Measurements from ENCODE around the gene ZNF234. TPM values are rescaled to one million over a fixed set of nuclear protein-coding genes. Genes with fewer than 3 reads are reported as not detected.
"Not testable (repeated sequence)": the region's sequence is repeated elsewhere in the genome, so short reads cannot be mapped to it uniquely, and the experiment has no call there.

ZNF234 gene
- total RNA-seq, 1 donor from 2014 or later, result 11.5 TPM

- Histone ChIP-seq H3K9ac (ENCODE audit: low read depth in 1 of 3, low read length in 3 of 3) (peak overlapping the region; percentile 83 to 95 (median 90)), H3K27ac (ENCODE audit: low read depth, low read length) (peak overlapping the region; percentile 78), H3K4me1 (ENCODE audit: control insufficient read depth in 3 of 3, insufficient read depth in 3 of 3, low read length in 3 of 3) (peaks cover 9 to 18% (median 17%) of the 10 kb centered on the region in 3 donors), H3K36me3 (ENCODE audit: control insufficient read depth in 3 of 3, insufficient read depth in 3 of 3, low read length in 3 of 3) (peaks cover 14 to 30% (median 20%) of the 10 kb centered on the region in 3 donors), H3K9me3 (ENCODE audit: control insufficient read depth in 3 of 3, low read length in 3 of 3) (peaks cover 3 to 16% (median 8%) of the 10 kb centered on the region in 3 donors), H3K4me3 (ENCODE audit: low read length in 3 of 3) (peak overlapping the region; percentile 94 to 96 (median 96)), H3K27me3 (ENCODE audit: control insufficient read depth in 3 of 3, insufficient read depth in 3 of 3, low read length in 3 of 3) (no peaks in the 10 kb centered on the region)
Measured at GRCh38 chr19:44113784-44114390, 27.5 kb upstream of the ZNF234 start.

GRCh38 chr19:44121162-44121561, 20.2 kb upstream of the ZNF234 start:
- not testable (repeated sequence) for H3K4me3 ChIP-seq (ENCODE audit: low read length in 3 of 3); H3K27ac ChIP-seq (ENCODE audit: low read depth, low read length); H3K4me1 ChIP-seq (ENCODE audit: control insufficient read depth in 3 of 3, insufficient read depth in 3 of 3, low read length in 3 of 3); H3K27me3 ChIP-seq (ENCODE audit: control insufficient read depth in 3 of 3, insufficient read depth in 3 of 3, low read length in 3 of 3); H3K9ac ChIP-seq (ENCODE audit: low read depth in 1 of 3, low read length in 3 of 3)
- Histone ChIP-seq H3K36me3 (ENCODE audit: control insufficient read depth in 3 of 3, insufficient read depth in 3 of 3, low read length in 3 of 3) (peaks cover 36 to 62% (median 59%) of the 10 kb centered on the region in 3 donors), H3K9me3 (ENCODE audit: control insufficient read depth in 3 of 3, low read length in 3 of 3) (peaks cover 0 to 19% (median 0%) of the 10 kb centered on the region in 3 donors)

DNA sequence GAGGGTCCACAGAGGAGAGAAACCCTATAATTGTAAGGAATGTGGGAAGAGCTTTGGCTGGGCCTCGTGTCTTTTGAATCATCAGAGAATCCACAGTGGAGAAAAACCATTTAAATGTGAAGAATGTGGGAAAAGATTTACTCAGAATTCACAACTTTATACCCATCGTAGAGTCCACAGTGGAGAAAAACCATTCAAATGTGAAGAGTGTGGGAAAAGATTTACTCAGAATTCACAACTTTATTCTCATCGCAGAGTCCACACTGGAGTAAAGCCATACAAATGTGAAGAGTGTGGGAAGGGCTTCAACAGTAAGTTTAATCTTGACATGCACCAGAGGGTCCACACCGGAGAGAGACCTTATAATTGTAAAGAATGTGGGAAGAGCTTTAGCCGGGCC, 9.4 kb upstream of the ZNF234 start:
- Histone ChIP-seq H3K4me3 (ENCODE audit: low read length in 3 of 3) (no peak overlapping the region), H3K9ac (ENCODE audit: low read depth in 1 of 3, low read length in 3 of 3) (no peak overlapping the region), H3K9me3 (ENCODE audit: control insufficient read depth in 3 of 3, low read length in 3 of 3) (peaks cover 5 to 42% (median 10%) of the 10 kb centered on the region in 3 donors), H3K36me3 (ENCODE audit: control insufficient read depth in 3 of 3, insufficient read depth in 3 of 3, low read length in 3 of 3) (peaks cover 28 to 55% (median 44%) of the 10 kb centered on the region in 3 donors), H3K27ac (ENCODE audit: low read depth, low read length) (no peak overlapping the region), H3K4me1 (ENCODE audit: control insufficient read depth in 3 of 3, insufficient read depth in 3 of 3, low read length in 3 of 3) (no peaks in the 10 kb centered on the region), H3K27me3 (ENCODE audit: control insufficient read depth in 3 of 3, insufficient read depth in 3 of 3, low read length in 3 of 3) (no peaks in the 10 kb centered on the region)

DNA sequence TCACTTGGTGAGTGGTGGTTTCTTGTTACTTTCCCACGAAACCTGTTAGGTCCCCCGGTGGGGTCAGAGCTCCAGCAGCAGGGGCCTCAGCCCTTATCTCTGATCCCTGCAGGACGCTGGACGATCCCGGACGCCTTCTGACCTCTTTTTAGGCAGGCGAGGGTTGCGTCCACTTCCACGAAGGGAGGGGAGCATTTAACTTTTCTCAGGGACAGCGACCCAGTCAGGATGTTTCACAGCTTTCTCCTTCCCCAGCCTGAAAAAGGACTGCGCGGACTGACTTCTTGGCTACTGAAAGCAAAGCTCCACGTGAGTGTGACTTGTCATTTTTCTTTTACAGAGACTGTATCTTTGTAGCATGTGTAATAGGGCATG, 692 bp downstream of the ZNF234 start:
- H3K9ac ChIP-seq (ENCODE audit: low read depth in 1 of 3, low read length in 3 of 3), result peak overlapping the region; percentile 88 to 98 (median 95)
- peak overlapping the region; percentile 75 for H3K27ac ChIP-seq (ENCODE audit: low read depth, low read length)
- peaks cover 21 to 27% (median 24%) of the 10 kb centered on the region in 3 donors for H3K36me3 ChIP-seq (ENCODE audit: control insufficient read depth in 3 of 3, insufficient read depth in 3 of 3, low read length in 3 of 3)
- H3K27me3 ChIP-seq (ENCODE audit: control insufficient read depth in 3 of 3, insufficient read depth in 3 of 3, low read length in 3 of 3), result no peaks in the 10 kb centered on the region
- H3K4me1 ChIP-seq (ENCODE audit: control insufficient read depth in 3 of 3, insufficient read depth in 3 of 3, low read length in 3 of 3), result peaks cover 8 to 12% (median 12%) of the 10 kb centered on the region in 3 donors
- peak overlapping the region; percentile 97 to 100 (median 100) for H3K4me3 ChIP-seq (ENCODE audit: low read length in 3 of 3)
- H3K9me3 ChIP-seq (ENCODE audit: control insufficient read depth in 3 of 3, low read length in 3 of 3), result no peaks in the 10 kb centered on the region

GRCh38 chr19:44149776-44150175, 8.4 kb downstream of the ZNF234 start:
- Histone ChIP-seq H3K9me3 (ENCODE audit: control insufficient read depth in 3 of 3, low read length in 3 of 3) (peaks cover 5 to 27% (median 5%) of the 10 kb centered on the region in 3 donors), H3K27me3 (ENCODE audit: control insufficient read depth in 3 of 3, insufficient read depth in 3 of 3, low read length in 3 of 3) (no peaks in the 10 kb centered on the region), H3K4me1 (ENCODE audit: control insufficient read depth in 3 of 3, insufficient read depth in 3 of 3, low read length in 3 of 3) (no peaks in the 10 kb centered on the region), H3K27ac (ENCODE audit: low read depth, low read length) (no peak overlapping the region), H3K36me3 (ENCODE audit: control insufficient read depth in 3 of 3, insufficient read depth in 3 of 3, low read length in 3 of 3) (peaks cover 81 to 84% (median 84%) of the 10 kb centered on the region in 3 donors), H3K4me3 (ENCODE audit: low read length in 3 of 3) (no peak overlapping the region), H3K9ac (ENCODE audit: low read depth in 1 of 3, low read length in 3 of 3) (no peak overlapping the region)

DNA sequence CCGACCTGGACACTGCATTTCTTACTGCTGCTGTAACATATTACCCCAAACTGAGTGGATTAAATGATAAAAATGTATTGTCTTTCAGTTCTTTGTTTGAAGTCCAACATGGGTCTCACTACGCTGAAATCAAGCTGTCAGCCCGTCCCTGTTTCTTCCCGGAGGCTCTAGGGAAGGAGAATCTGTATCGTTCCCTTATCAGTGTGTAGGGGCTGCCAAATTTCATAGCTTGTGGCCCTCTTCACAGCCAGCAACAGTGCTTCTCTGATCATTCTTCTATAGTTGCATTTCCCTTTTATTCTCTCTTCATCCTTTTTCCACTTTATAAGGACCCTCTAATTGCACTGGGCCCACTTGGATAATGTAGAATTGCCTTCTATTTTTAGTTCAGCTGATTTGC, 10.1 kb downstream of the ZNF234 start:
- H3K9me3 ChIP-seq (ENCODE audit: control insufficient read depth in 3 of 3, low read length in 3 of 3), result peaks cover 13 to 40% (median 13%) of the 10 kb centered on the region in 3 donors
- peaks cover 74 to 83% (median 76%) of the 10 kb centered on the region in 3 donors for H3K36me3 ChIP-seq (ENCODE audit: control insufficient read depth in 3 of 3, insufficient read depth in 3 of 3, low read length in 3 of 3)

GRCh38 chr19:44156475-44156874, 15.1 kb downstream of the ZNF234 start:
- peaks cover 46 to 62% (median 54%) of the 10 kb centered on the region in 3 donors for H3K36me3 ChIP-seq (ENCODE audit: control insufficient read depth in 3 of 3, insufficient read depth in 3 of 3, low read length in 3 of 3)
- H3K4me1 ChIP-seq (ENCODE audit: control insufficient read depth in 3 of 3, insufficient read depth in 3 of 3, low read length in 3 of 3), result no peaks in the 10 kb centered on the region
- no peak overlapping the region for H3K9ac ChIP-seq (ENCODE audit: low read depth in 1 of 3, low read length in 3 of 3)
- H3K27ac ChIP-seq (ENCODE audit: low read depth, low read length), result no peak overlapping the region
- H3K27me3 ChIP-seq (ENCODE audit: control insufficient read depth in 3 of 3, insufficient read depth in 3 of 3, low read length in 3 of 3), result no peaks in the 10 kb centered on the region
- H3K9me3 ChIP-seq (ENCODE audit: control insufficient read depth in 3 of 3, low read length in 3 of 3), result peaks cover 23 to 57% (median 28%) of the 10 kb centered on the region in 3 donors
- peak overlapping the region in 2 of 3 donors; percentile 1 to 56 for H3K4me3 ChIP-seq (ENCODE audit: low read length in 3 of 3)

More for the DNA sequence above, 10.1 kb downstream of the ZNF234 start:
- Histone ChIP-seq H3K27ac (ENCODE audit: low read depth, low read length) (no peak overlapping the region), H3K4me1 (ENCODE audit: control insufficient read depth in 3 of 3, insufficient read depth in 3 of 3, low read length in 3 of 3) (no peaks in the 10 kb centered on the region), H3K27me3 (ENCODE audit: control insufficient read depth in 3 of 3, insufficient read depth in 3 of 3, low read length in 3 of 3) (no peaks in the 10 kb centered on the region), H3K9ac (ENCODE audit: low read depth in 1 of 3, low read length in 3 of 3) (no peak overlapping the region), H3K4me3 (ENCODE audit: low read length in 3 of 3) (no peak overlapping the region)

DNA sequence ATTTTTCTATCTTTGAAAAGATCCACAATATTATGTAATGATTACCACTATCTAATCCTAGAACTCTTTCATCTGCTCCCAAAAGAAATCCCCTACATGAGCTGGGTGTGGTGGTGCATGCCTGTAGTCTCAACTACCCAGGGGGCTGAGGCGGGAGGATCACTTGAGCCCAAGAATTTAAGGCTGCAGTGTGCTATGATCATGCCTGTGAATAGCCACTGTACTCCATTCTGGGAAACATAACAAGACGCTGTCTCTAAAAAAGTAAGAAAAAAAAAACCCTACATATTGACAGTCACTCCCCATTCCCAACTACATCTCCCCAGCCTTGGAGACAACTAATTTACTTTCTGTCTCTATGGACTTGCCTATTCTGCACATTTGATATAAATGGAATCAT, 22.4 kb downstream of the ZNF234 start:
- H3K4me1 ChIP-seq (ENCODE audit: control insufficient read depth in 3 of 3, insufficient read depth in 3 of 3, low read length in 3 of 3), result peaks cover 6 to 11% (median 7%) of the 10 kb centered on the region in 3 donors
- H3K9ac ChIP-seq (ENCODE audit: low read depth in 1 of 3, low read length in 3 of 3), result no peak overlapping the region
- no peak overlapping the region for H3K27ac ChIP-seq (ENCODE audit: low read depth, low read length)
- H3K27me3 ChIP-seq (ENCODE audit: control insufficient read depth in 3 of 3, insufficient read depth in 3 of 3, low read length in 3 of 3), result no peaks in the 10 kb centered on the region
- no peak overlapping the region for H3K4me3 ChIP-seq (ENCODE audit: low read length in 3 of 3)
- peaks cover 10 to 20% (median 17%) of the 10 kb centered on the region in 3 donors for H3K36me3 ChIP-seq (ENCODE audit: control insufficient read depth in 3 of 3, insufficient read depth in 3 of 3, low read length in 3 of 3)
- H3K9me3 ChIP-seq (ENCODE audit: control insufficient read depth in 3 of 3, low read length in 3 of 3), result peaks cover 4 to 14% (median 5%) of the 10 kb centered on the region in 3 donors

- peaks cover 13 to 23% (median 20%) of the 10 kb centered on the region in 3 donors for H3K36me3 ChIP-seq (ENCODE audit: control insufficient read depth in 3 of 3, insufficient read depth in 3 of 3, low read length in 3 of 3)
- H3K27ac ChIP-seq (ENCODE audit: low read depth, low read length), result peak overlapping the region; percentile 76
- H3K4me1 ChIP-seq (ENCODE audit: control insufficient read depth in 3 of 3, insufficient read depth in 3 of 3, low read length in 3 of 3), result peaks cover 6 to 11% (median 7%) of the 10 kb centered on the region in 3 donors
- H3K27me3 ChIP-seq (ENCODE audit: control insufficient read depth in 3 of 3, insufficient read depth in 3 of 3, low read length in 3 of 3), result no peaks in the 10 kb centered on the region
- peak overlapping the region; percentile 78 to 92 (median 88) for H3K4me3 ChIP-seq (ENCODE audit: low read length in 3 of 3)
- H3K9ac ChIP-seq (ENCODE audit: low read depth in 1 of 3, low read length in 3 of 3), result no peak overlapping the region
- H3K9me3 ChIP-seq (ENCODE audit: control insufficient read depth in 3 of 3, low read length in 3 of 3), result peaks cover 2 to 14% (median 4%) of the 10 kb centered on the region in 3 donors
Measured at GRCh38 chr19:44164327-44164672, 22.9 kb downstream of the ZNF234 start.

Data from skeletal muscle tissue (tissue), 4 donors.